PC-3 (cell line): Measurements from ENCODE around the gene ZBTB21. TPM values are rescaled to one million over a fixed set of nuclear protein-coding genes. Genes with fewer than 3 reads are reported as not detected.

Source experiments
- ATAC-seq: fragments of 200-7000 bp; cut with Tn5 transposase; 2 replicates; pipeline ENCODE4 v1.9.1; 2020; ENCODE audit warnings: mild to moderate bottlenecking, moderate library complexity
- BruUV-seq: library from RNA; stranded (reverse); fragments of 400-500 nt; replicated peaks from 2 replicates; lab custom pipeline; 2021; lab: Mats Ljungman, UMichigan
- CTCF ChIA-PET: fragments of 300-600 bp; sonication (Branson Sonifier 250); formaldehyde crosslinking; loops from one replicate; lab custom pipeline; 2022; ENCODE audit warnings: antibody characterized with exemption; lab: Charles Lee
- POLR2A ChIA-PET: fragments of 300-600 bp; sonication (Branson Sonifier 250); formaldehyde crosslinking; loops from one replicate; lab custom pipeline; 2022; ENCODE audit warnings: antibody characterized with exemption; ENCODE audit not compliant: unreplicated experiment; lab: Charles Lee
- DNase-seq: peaks from one replicate; pipeline ENCODE4 v3.0.0-alpha.2; 2015
- H2AFZ ChIP-seq: fragments of 300-600 bp; sonication (generic); 2 replicates; pipeline ENCODE4 v1.6.0; 2016; ENCODE audit warnings: antibody characterized with exemption, low read length
- H3F3A ChIP-seq: fragments of 300-600 bp; sonication (generic); one replicate; pipeline ENCODE4 v1.6.0; 2017; ENCODE audit warnings: antibody characterized with exemption, low read length, control low read depth, mild to moderate bottlenecking; ENCODE audit not compliant: unreplicated experiment
- H3K27ac ChIP-seq: fragments of 300-600 bp; sonication (generic); 2 replicates; pipeline ENCODE4 v1.5.1; 2016; ENCODE audit warnings: mild to moderate bottlenecking, low read length
- H3K27me3 ChIP-seq: fragments of 300-600 bp; sonication (generic); 2 replicates; pipeline ENCODE4 v1.6.1; 2016; ENCODE audit warnings: low read length, mixed read lengths
- H3K36me3 ChIP-seq: fragments of 300-600 bp; sonication (generic); 2 replicates; pipeline ENCODE4 v1.6.1; 2016; ENCODE audit warnings: low read depth, mixed run types, low read length, mixed read lengths
- H3K4me1 ChIP-seq: fragments of 300-600 bp; sonication (generic); 2 replicates; pipeline ENCODE4 v1.5.1; 2016; ENCODE audit warnings: low read length; ENCODE audit not compliant: insufficient read depth
- H3K4me2 ChIP-seq: fragments of 300-600 bp; sonication (generic); 2 replicates; pipeline ENCODE4 v1.6.0; 2016; ENCODE audit warnings: low read length
- H3K4me3 ChIP-seq: fragments of 300-600 bp; sonication (generic); 2 replicates; pipeline ENCODE4 v1.5.1; 2016; ENCODE audit warnings: mild to moderate bottlenecking, low read length, mixed read lengths
- H3K79me2 ChIP-seq: fragments of 300-600 bp; sonication (generic); 2 replicates; pipeline ENCODE4 v1.6.1; 2017; ENCODE audit warnings: low read length, mixed read lengths
- H3K9ac ChIP-seq: fragments of 300-600 bp; sonication (generic); 2 replicates; pipeline ENCODE4 v1.6.0; 2016; ENCODE audit warnings: mild to moderate bottlenecking, low read length
- H3K9me2 ChIP-seq: fragments of 300-600 bp; sonication (generic); replicated peaks from 2 replicates; pipeline ENCODE4 v1.6.1; 2016; ENCODE audit warnings: mixed run types, low read length, mixed read lengths
- H3K9me3 ChIP-seq: fragments of 300-600 bp; sonication (generic); 2 replicates; pipeline ENCODE4 v1.6.1; 2016; ENCODE audit warnings: low read length, mixed read lengths
- H4K20me1 ChIP-seq: fragments of 300-600 bp; sonication (generic); 2 replicates; pipeline ENCODE4 v1.6.1; 2016; ENCODE audit warnings: low read length, mixed read lengths
- CTCF ChIP-seq: fragments of 300-600 bp; sonication (generic); conservative IDR thresholded peaks from 2 replicates; pipeline ENCODE4 v1.5.1; 2017; ENCODE audit warnings: antibody characterized with exemption, low read depth, mild to moderate bottlenecking, low read length
- EZH2 ChIP-seq: fragments of 300-600 bp; sonication (generic); IDR thresholded peaks from one replicate; pipeline ENCODE4 v1.6.1; 2017; ENCODE audit warnings: antibody characterized with exemption, mild to moderate bottlenecking, low read length; ENCODE audit not compliant: unreplicated experiment
- EZH2phosphoT487 ChIP-seq: fragments of 300-600 bp; sonication (generic); IDR thresholded peaks from 2 replicates; pipeline ENCODE4 v1.6.1; 2018; ENCODE audit warnings: mild to moderate bottlenecking, antibody characterized with exemption, low read length, borderline replicate concordance
- intact Hi-C: fragments of 100-400 bp; cut with micrococcal nuclease; formaldehyde crosslinking; loops from 2 replicates; pipeline ENCODE4 v1.9.0; 2023
- total RNA-seq: library from RNA; depleted of rRNA; stranded (reverse); fragments of >200 nt; gene quantifications from 2 replicates; pipeline ENCODE4 v1.2.3, GENCODE V29; 2014

The ZBTB21 gene
- total RNA-seq, 1 experiment from 2014 or later: 8.1 TPM

- Histone ChIP-seq H3K4me3 (peak overlapping the region; percentile 50), H3K4me1 (peaks cover 24% of the 10 kb centered on the region), H4K20me1 (no peaks in the 10 kb centered on the region), H3K27me3 (no peaks in the 10 kb centered on the region), H3K4me2 (peak overlapping the region; percentile 75), H2AFZ (peak overlapping the region; percentile 40), H3K9me2 (no peaks in the 10 kb centered on the region), H3K27ac (peak overlapping the region; percentile 86), H3K9me3 (no peaks in the 10 kb centered on the region), H3F3A (peaks cover 5% of the 10 kb centered on the region), H3K79me2 (no peaks in the 10 kb centered on the region), H3K9ac (peak overlapping the region; percentile 45), H3K36me3 (no peaks in the 10 kb centered on the region)
- CTCF ChIA-PET: no interaction called here
- peak; percentile 86 for ATAC-seq
- DNase-seq: peak; percentile 95
- TSS peak; percentile 70 for BruUV-seq
- POLR2A ChIA-PET: no interaction called here
- TF ChIP-seq CTCF (no peak), EZH2phosphoT487 (no peak), EZH2 (no peak)
- intact Hi-C loops: loop anchor here (2.0 kb wide), 3 partner anchors 38 to 124 kb away; partner anchors contain the start of gene ZBTB21
Measured at GRCh38 chr21:42056996-42057689, 47.0 kb upstream of the ZBTB21 start.

- Histone ChIP-seq H3K4me2 (peak overlapping the region; percentile 75), H3K79me2 (no peaks in the 10 kb centered on the region), H4K20me1 (no peaks in the 10 kb centered on the region), H3K9ac (peak overlapping the region; percentile 45), H2AFZ (peak overlapping the region; percentile 15), H3K4me1 (peaks cover 24% of the 10 kb centered on the region), H3K27me3 (no peaks in the 10 kb centered on the region), H3F3A (peaks cover 5% of the 10 kb centered on the region), H3K4me3 (peak overlapping the region; percentile 50), H3K36me3 (no peaks in the 10 kb centered on the region), H3K27ac (peak overlapping the region; percentile 86), H3K9me2 (no peaks in the 10 kb centered on the region), H3K9me3 (no peaks in the 10 kb centered on the region)
- ATAC-seq: peak; percentile 53
- peak; percentile 58 for DNase-seq
- intact Hi-C loops: loop anchor here (2.0 kb wide), 3 partner anchors 38 to 124 kb away; partner anchors contain the start of gene ZBTB21
- POLR2A ChIA-PET: interaction anchor here (0.6 kb wide), 1 partner anchor 942 kb away, joined by 3 read pairs; no protein-coding TSS in a partner anchor
- BruUV-seq: TSS peak; percentile 76
- CTCF ChIA-PET: no interaction called here
- TF ChIP-seq EZH2: no peak
- TF ChIP-seq EZH2phosphoT487: no peak
- no peak for TF ChIP-seq CTCF
Measured at GRCh38 chr21:42056468-42056867, 46.3 kb upstream of the ZBTB21 start.

- Histone ChIP-seq H3K9me2 (no peaks in the 10 kb centered on the region), H2AFZ (no peak overlapping the region), H3K9ac (no peak overlapping the region), H3K27ac (no peak overlapping the region), H3K4me3 (no peak overlapping the region), H4K20me1 (no peaks in the 10 kb centered on the region), H3F3A (peaks cover 5% of the 10 kb centered on the region), H3K79me2 (no peaks in the 10 kb centered on the region), H3K4me2 (no peak overlapping the region), H3K4me1 (peaks cover 24% of the 10 kb centered on the region), H3K27me3 (no peaks in the 10 kb centered on the region), H3K9me3 (no peaks in the 10 kb centered on the region), H3K36me3 (no peaks in the 10 kb centered on the region)
- ATAC-seq (no peak), DNase-seq (no peak)
- intact Hi-C loops: no loop called here
- TF ChIP-seq CTCF: no peak
- TF ChIP-seq EZH2: no peak
- no peak for TF ChIP-seq EZH2phosphoT487
- ChIA-PET CTCF (no interaction called here), POLR2A (no interaction called here)
- BruUV-seq: no TSS peak
Measured at GRCh38 chr21:42055425-42055824, 45.3 kb upstream of the ZBTB21 start.
